CD4-positive, alpha-beta T cell treated with Interleukin-10 for 1 hour (primary cell): ENCODE data around the gene APC2.
"Not testable (repeated sequence)": the region's sequence is repeated elsewhere in the genome, so short reads cannot be mapped to it uniquely, and the experiment has no call there.

ENCODE experiments used
- DNase-seq: peaks from one replicate; pipeline ENCODE4 v3.0.0-alpha.2; 2020

APC2 gene

DNA sequence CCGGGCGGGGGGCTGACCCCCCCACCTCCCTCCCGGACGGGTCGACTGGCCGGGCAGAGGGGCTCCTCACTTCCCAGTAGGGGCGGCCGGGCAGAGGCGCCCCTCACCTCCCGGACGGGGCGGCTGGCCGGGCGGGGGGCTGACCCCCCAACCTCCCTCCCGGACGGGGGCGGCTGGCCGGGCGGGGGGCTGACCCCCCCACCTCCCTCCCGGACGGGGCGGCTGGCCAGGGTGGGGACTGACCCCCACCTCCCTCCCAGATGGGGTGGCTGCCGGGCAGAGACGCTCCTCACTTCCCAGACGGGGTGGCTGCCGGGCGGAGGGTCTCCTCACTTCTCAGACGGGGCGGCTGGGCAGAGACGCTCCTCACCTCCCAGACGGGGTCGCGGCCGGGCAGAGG lies 49.3 kb downstream of the APC2 start:
- not testable (repeated sequence) for DNase-seq

DNA sequence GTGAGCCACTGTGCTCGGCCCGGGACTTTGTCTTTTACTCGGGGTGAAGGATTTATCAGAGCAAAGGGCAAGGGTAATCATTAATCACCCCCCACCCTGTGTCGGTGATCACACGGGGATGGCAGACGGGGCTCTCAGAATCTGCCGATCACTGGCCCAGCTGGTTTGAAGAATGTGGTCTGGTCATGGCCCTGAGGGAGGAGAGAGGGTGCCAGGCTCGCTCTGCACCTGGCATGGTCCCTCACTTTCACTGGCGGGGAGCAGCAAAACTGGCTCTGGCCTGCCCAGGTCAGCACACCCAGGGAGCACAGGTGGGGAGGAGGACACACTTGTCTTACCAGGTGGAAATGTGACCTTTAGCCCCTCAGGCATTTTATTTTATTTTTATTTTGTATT lies 51.3 kb downstream of the APC2 start:
- no peak for DNase-seq

DNA sequence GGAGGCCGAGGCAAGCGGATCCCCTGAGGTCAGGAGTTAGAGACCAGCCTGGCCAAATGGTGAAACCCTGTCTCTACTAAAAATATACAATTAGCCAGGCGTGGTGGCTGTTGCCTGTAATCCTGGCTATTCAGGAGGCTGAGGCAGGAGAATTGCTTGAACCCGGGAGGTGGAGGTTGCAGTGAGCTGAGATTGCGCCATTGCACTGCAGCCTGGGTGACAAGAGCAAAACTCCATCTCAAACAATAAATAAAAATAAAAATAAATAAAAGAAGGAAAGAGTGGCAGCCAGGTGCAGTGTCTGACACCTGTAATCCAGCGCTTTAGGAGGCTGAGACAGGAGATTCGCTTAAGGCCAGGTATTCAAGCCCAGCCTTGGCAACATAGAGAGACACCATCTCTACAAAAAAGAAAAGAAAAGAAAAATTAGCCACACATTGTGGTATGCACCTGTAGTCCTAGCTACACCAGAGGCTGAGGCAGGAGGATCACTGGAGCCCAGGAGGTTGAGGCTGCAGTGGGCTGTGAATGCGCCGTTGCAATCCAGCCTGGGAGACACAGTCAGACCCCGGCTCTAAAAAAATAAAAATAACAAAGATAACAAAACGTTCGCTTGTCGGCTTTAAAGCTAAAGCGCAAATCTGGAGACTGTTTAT lies 52.6 kb downstream of the APC2 start:
- no peak for DNase-seq

DNA sequence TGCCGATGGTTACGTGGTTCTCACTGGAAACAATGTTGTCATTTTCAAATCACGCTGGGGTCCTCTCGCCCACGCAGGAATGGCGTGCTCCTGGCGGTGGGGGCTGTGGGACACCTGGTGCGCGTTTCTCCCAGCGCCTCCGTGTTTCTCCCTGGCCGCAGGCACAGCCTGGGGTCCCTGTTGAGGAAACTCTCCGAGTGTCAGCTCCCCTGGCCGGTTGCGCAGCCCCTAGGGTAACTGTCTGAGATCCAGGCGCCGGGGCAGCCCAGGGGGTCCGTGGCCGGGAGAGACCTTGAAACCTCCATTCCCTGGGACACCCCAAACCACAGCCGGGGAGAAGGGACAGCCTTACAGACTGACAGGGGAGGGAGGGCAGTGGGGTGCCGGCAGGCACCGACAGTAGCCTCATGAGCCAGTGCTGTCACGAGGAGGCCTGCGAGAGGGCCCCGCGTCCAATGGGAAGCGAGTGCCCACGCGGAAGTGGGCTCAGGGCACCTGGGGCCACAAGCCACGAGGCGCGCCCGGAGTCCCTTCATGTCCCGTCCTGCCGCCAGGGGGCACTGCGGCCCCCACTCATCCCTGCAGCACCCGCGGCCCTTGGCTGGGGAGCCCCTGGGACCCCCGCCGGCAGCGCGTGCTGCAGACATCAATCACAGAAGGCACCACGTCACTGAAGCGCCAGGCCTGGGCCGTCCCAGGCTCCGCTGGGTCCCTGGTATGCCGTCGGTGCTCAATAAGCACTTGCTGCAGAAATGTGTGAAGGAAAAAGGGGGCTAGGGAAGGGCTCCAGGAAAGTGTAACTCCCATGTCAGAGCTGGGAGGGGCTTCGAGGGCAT lies 53.4 kb downstream of the APC2 start:
- DNase-seq, result peak; percentile 66

DNA sequence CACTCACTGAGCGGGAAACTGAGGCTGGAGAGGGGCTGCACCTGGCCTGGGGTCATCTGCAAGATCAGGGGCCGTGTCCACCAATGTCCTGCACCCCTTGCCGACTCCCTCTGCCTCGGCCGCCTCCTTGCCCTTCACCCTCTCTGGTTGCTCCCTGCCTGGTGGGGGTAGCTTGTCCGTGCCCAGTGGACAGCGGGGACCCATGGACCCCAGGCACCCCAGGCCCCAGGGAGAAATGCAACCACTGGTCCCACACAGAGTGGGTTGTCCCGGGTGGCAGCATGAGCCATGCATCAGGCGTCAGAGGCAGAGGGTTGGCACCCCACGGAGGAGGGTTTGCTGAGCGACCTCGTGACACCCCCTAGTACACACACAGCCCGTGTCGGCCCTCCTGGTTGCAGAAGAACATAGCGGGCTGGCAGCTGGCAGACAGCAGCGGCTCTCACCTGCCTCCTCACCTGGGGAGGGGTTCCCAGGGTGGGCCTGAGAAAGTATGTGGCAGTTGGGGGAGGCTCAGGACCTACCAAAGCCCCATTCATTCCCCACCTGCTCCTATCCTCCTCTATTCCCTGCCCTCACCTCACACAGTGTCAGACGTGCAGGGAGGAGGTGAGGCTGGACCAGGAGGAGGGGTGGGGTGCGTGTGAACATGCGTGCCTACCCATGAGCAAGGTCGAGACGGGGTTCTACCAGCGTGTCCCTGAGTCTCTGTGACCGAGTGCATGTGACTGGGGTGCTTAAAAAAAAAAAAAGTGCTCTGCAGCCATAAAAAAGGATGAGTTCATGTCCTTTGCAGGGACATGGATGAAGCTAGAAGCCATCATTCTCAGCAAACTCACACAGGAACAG lies 54.2 kb downstream of the APC2 start:
- DNase-seq, result no peak

DNA sequence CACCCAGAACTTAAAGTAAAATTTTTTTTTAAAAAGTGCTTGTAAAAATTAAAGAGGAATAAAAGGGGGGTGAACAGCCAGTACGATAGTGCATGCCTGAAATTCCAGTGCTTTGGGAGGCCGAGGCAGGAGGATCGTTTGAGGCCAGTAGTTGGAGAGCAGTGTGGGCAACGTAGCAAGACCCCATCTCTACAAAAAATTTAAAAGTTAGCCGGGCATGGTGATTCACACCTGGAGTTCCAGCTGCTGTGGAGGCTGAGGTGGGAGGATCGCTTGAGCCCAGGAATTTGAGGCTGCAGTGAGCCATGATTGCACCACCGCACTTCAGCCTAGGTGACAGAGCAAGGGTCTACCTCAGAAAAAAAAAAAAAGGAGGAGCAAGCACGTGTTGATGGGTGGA lies 55.1 kb downstream of the APC2 start:
- no peak for DNase-seq

DNA sequence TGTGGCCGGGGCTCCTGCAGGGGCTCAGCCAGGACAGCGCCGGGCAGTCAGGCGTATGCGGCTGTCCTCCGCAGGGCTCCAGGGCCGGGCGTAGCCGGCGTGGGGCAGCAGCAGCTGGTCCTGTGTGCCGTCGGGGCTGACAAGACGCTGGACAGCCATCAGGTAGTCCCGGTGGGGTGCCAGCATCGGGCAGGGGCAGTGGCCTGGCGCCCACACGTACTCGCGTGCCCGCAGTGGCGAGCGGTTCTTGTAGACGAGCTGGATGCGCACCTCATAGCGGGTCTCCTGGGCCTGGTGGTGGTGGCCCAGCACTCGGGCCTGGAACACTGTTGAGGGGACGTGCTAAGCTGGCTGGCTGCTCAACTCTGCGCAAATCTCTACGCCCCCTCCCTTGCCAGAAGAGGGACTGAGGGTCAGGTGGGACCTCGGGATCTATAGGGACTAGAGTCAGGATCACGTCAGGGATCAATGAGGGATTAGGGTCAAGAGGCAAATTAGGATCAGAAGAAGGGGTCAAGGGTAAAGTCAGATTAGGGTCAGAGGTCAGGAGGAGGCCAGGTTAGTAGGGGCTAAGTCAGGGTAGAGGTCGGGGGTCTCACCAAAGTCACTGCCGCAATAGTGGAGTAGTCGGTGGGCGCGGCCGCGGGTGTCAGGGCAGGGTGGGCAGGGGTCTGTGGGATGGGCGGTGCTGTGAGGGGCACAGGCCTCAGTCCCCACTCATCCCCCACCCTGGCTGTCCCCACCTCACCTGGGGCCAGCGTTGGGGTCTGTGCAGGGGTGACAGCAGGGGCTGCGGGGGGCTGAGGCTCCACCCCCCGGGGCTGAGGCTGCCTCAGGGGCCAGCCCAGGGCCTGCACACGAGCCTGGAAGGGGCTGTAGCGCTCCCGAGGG lies 56.3 kb downstream of the APC2 start:
- DNase-seq, result no peak

DNA sequence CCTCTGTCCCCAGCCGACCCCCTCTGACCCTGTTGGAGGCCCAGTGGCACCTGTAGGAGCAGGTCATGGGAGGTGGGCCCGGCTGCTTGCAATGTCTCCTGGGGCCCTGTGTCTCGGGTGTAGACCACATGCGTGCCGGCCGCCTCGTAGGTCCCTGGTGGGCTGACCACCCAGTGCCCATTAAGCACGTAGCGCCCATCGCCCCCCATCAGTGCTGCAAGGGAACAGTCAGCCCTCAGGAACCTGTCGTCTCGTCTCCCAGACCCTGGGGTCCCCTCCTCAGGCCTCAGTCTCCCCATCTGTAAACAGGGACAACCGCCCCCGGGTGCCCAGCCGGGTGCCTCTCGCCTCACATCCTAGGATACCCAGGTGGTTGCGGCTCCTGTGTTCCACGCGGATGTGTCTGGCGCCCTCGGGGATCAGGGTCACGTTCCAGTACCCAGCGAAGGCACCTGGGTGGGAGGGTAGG lies 57.3 kb downstream of the APC2 start:
- DNase-seq, result no peak

DNA sequence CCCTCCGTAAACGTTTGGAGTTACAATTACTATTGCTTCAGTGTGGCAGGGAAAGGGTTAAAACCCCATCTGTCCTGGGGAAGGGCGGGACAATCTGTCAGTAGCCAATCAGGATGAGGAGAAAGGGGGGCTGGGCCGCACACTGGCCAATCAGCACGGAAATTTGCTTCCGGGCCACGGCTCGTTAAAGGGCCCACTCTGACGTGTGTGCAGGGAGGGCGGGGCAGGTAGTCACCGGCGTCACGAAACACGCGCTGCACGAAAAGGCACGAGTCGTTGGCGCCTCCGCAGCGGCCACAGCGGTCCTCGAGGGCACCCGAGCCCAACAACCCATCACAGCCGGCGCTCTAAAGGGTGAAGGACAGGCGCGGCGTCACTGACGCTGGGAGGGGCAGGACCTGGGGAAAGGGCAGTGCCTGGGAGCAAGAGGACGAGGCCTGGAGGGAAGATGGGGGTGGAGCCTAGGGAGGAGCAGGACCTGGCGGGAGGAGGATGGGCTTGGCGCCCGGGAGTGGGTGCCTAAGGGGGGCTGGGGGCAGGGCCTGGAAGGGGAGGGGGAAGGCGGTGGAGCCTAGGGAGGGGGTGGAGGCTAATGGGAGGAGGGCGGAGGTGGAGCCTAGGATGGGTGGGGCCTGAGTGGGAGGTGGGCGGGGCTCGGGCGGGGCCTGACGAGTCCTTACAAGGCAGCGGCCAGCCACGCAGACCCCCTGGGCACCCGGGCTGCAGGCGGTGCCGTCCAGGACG lies 58.0 kb downstream of the APC2 start:
- DNase-seq, result peak; percentile 95

DNA sequence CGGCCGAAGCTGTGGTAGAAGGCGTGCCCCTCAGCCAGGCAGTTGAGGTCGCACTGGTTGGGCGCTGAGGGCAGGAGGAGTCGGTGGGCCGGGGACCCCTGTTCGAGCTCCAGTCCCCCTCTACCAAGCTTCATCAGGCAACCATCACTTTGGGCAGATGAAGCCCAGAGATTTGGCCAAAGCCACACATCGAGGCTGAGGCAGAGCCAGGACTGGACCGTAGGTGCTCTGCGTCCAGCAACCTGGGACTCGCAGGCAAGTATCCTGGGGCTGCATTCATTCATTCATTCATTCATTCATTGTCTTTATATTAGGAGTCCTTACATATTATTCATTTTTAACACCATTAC lies 58.6 kb downstream of the APC2 start:
- DNase-seq, result no peak

DNA sequence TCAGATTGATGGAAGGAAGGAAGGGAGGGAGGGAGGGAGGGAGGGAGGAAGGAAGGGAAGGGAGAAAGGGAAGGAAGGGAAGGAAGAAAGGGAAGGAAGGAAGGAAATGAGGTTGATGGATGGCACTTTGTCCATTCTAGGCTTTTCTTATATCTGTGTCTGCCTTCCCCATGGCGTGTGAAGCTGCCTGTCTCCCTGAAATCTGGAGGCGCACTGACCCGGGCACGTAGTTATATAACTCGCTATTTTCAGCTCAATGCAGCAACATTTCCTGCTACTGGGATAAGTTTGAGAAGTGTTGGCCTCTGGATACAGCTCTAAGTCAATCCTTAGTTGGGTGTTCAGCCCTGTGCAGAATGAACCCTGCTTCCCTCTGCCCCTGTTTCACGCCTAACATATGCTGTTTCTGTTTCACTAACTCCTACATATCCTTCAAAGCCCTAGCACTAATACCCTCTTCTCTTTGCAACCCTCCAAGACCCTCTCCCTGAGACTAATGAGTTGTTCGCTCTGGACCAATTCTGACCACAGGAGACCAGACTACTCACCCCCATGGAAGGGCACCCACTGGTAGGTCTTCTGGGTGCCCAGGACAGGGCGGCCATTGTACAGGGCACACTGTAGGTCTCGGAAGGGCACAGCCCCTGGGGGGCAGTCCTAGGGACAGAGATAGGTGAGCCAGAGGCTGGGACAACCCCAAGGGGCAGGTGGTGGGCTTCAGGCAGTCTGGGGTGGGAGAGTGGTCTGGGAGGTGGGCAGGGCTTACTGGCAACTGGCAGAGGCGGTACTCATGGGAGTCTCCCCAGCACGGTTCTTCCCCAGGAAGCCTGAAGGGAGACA lies 59.9 kb downstream of the APC2 start:
- DNase-seq, result no peak

DNA sequence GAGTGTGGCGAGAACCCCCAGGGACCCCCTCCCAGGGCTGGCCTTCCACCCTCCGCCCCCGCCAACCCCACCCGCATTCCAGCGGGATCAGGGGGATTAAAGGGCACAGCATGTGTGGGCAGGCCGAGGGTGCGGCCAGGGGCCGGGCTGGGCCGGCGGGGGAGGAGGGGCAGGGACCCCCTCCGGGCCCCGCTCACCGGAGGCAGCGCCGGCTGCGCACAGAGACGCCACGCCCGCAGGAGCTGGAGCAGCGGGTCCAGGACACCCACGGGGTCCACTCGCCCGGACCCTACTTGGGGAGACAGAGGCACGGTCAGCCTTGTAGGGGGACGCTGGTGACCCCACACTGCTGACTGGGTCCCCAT lies 60.5 kb downstream of the APC2 start:
- no peak for DNase-seq

DNA sequence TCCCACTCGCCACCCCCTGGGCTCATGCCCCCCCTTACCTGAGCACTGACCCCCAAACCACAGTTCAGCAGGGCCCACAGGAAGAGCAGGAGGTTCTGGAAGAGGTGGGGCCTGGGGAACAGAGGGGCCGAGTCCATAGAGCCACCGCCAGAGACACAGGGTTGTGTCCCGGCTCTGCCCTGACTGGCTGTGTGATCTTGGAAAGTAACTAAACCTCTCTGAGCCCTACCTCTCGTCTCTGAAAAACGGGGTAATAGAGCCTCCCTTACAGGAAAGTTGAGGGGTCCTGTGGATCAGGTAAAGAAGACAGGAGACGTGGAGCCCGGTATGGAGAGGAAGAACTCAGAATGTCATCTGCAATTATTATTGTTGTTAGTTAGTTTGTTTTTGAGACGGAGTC lies 60.9 kb downstream of the APC2 start:
- no peak for DNase-seq

DNA sequence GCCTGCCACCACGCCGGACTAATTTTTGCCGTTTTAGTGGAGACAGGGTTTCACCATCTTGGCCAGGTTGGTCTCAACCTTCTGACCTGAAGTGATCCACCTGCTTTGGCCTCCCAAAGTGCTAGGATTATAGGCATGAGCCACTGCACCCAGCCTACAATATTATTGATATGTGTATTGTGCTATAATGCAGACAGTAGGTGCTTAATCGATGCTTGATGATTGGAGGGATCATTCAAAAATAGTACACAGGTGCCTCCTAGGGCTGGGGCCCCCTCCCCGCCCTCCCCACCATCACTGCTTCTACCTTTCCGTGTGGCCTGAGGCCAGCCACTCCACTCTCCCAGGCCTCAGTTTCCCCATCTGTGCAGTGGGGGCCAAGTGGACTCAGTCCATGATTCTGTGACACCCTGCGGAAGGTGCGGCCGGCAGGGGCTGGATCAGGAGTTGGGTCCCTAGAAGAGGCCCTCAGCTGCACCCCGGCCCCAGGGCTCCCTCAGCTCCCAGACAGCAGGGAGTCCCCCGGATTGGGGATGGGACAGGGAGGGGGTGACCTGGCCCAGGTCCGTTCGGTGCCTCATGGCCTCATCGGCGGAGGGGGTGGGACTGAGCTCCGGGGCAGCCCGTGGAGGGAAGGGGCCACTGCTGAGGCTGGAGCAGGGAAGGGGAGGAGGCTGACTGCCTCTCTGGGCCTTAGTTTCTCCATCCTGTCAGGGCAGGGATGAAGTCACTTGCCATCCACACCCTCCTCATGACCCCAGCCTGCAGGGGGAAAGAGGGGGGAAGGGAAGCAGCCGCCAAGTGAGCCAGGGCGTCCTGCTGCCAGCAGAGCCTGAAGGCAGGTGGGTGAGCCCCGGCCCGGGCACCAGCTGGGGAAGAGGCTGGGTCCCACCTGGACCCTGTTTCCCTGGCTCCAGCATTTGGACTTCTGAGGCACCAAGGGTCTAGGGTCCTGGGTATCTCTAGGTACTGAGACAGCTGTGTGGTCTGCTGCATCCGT lies 61.7 kb downstream of the APC2 start:
- no peak for DNase-seq

DNA sequence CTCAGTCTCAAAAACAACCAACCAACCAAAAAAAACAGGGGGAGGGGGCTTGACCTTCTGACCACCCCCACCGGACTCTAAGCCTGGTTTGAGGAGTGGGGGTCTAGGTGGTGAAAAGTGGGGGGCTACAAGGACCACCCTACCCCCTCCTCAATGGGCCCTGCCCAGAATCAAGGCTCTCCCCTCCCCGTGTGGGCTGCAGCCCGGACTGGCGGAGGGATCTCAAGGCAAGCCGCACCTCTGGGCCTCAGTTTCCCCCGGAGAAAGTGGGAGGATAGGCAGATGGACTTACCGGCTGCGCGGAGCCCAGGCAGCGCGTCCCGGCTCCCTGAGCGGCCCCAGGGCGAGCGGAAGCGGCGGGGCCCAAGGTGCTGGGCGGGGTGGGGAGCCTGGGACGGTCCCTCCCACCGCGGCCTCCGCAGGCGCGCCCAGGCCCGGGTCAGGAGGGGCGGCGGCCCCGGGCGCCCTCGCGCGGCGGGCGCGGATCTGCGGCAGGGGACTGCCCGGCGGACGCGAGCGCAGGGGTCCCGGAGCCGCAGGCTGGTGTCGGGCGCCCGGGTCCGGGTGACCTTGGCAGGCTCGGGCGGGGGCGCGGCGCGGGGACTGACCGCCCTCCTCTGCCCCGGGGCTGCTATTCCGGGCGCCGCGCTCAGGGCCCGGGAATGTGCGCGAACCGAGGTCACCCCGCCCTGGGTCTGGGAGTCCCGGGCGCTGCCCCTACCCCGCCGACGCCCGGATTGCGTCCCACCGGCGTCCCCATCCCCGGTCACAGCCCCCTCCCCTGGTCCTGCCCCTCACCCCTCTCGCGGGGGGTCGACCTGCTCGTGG lies 63.0 kb downstream of the APC2 start, which contains the start of gene ADAMTSL5:
TSS of gene ADAMTSL5 (minus strand) at position 349 of the 828 bp plus-strand sequence. CDS start 2,076 bp downstream, outside the sequence.
- peak; percentile 69 for DNase-seq

DNA sequence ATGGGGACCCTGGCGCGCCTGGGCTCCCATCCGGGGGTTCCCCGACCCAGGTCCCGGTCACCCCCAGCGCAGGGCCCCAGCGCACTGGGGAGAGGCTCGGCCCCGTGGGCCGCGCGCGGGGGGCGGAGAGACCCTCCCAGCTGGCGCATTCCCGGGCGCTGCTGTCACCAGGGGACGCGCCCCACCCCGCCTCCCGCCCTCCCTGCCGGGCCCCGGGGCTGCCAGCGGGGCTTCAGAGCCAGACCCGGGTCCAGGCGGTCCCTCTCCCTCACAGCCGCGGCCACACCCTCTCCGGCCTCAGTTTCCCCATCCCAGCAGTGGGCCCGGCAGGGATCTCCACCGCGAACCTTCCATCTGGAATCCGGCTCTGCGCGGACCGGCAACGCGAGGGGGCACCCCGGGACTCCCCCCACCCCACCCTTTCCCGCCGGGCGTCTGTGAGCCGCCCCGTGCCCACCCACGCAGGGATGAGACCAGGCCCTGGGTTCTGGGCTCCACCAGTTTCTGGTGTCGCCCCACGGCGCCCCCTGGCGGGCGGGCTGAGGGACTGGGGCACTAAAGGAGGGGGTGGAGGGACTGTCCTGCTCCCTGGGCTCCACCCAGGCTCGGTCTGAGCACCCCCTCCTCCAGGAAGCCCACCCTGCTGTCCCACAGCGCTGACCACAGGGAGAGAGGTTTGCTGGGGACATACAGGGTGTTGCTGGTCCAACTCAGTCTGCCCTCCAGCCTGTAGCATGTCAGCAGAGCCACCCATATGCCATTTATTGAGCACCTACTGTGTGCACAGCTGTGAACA lies 63.8 kb downstream of the APC2 start:
- peak; percentile 69 for DNase-seq

DNA sequence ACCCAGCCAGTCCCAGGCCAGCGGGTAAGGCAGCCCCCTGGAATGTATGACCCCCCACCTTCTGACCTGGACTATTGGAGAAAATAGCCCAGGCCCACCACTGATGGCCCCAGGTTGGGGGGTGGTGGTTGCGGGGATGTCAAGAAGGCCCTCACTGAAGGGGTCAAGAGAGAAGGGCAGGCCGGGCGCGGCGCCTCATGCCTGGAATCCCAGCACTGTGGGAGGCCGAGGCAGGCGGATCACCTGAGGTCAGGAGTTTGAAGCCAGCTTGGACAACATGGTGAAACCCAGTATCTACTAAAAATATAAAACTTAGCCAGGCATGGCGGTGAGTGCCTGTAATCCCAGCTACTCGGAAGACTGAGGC lies 64.4 kb downstream of the APC2 start:
- no peak for DNase-seq
